Activated naive CD4-positive, alpha-beta T cell treated with anti-CD3 and anti-CD28 coated beads, Interleukin-2, amount 10 ng/mL, durations not matched to agents 7 days and 5 days (primary cell): ENCODE measurements around the gene KISS1R.

ENCODE experiments used
- CTCF ChIA-PET: fragments of 350-600 bp; sonication (Branson Sonifier 250); formaldehyde crosslinking; loops from one replicate; lab custom pipeline; 2021; ENCODE audit warnings: antibody characterized with exemption; lab: Charles Lee
- DNase-seq: peaks from one replicate; pipeline ENCODE4 v3.0.0-alpha.2; 2020
- H3K27ac Mint-ChIP-seq: one replicate; pipeline ENCODE4 v1.8.0; 2021; ENCODE audit warnings: mild to moderate bottlenecking, moderate library complexity, mixed read lengths
- H3K27me3 Mint-ChIP-seq: one replicate; pipeline ENCODE4 v1.8.0; 2021; ENCODE audit warnings: mild to moderate bottlenecking, mixed read lengths
- H3K36me3 Mint-ChIP-seq: one replicate; pipeline ENCODE4 v1.8.0; 2021; ENCODE audit warnings: mixed read lengths
- H3K4me1 Mint-ChIP-seq: one replicate; pipeline ENCODE4 v1.8.0; 2021; ENCODE audit warnings: mixed read lengths
- H3K4me3 Mint-ChIP-seq: one replicate; pipeline ENCODE4 v1.8.0; 2021; ENCODE audit warnings: mild to moderate bottlenecking, moderate library complexity, mixed read lengths
- H3K9me3 Mint-ChIP-seq: one replicate; pipeline ENCODE4 v1.8.0; 2021; ENCODE audit warnings: mixed read lengths

Gene KISS1R

DNA sequence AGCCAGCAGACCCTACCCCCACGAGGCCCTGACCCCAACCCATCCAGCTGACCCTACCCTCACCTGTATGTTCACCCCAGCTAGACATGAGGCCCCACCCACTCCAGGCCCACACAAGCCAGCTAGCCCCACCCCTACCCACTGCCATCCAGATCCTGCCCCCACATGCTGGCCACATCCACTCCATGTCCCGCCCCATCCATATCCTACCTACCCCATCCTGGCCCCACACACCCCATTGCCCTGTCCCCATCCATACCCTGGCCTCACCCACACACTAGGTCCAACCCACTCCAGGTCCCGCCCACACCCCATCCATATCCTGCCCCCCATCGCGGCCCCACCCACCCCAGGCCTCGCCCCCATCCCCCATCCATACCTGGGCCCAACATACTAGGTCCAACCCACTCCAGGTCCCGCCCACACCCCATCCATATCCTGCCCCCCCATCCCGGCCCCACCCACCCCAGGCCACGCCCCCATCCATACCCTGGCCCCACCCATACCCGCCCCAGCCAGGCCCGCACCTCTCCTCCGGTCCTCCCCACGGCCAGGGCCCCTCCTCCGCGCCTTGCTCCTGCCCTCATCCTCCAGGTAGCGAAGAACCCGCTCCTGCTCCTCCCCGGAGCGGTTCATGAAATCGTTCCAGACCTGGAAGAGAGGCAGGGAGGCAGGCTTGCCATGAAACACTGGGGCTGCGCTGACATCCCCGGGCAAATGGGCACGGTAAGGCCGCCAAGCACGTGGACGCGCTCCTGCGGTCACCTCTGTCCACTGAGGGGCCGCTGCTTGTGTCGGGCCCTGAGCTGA is 16.6 kb upstream of the KISS1R start:
- DNase-seq = peak; percentile 61
- Mint-ChIP-seq H3K4me1 (peaks cover 24% of the 10 kb centered on the region), H3K27me3 (no peaks in the 10 kb centered on the region), H3K36me3 (peaks cover 34% of the 10 kb centered on the region), H3K9me3 (no peaks in the 10 kb centered on the region), H3K4me3 (no peak overlapping the region), H3K27ac (no peak overlapping the region)
- CTCF ChIA-PET = no interaction called here

DNA sequence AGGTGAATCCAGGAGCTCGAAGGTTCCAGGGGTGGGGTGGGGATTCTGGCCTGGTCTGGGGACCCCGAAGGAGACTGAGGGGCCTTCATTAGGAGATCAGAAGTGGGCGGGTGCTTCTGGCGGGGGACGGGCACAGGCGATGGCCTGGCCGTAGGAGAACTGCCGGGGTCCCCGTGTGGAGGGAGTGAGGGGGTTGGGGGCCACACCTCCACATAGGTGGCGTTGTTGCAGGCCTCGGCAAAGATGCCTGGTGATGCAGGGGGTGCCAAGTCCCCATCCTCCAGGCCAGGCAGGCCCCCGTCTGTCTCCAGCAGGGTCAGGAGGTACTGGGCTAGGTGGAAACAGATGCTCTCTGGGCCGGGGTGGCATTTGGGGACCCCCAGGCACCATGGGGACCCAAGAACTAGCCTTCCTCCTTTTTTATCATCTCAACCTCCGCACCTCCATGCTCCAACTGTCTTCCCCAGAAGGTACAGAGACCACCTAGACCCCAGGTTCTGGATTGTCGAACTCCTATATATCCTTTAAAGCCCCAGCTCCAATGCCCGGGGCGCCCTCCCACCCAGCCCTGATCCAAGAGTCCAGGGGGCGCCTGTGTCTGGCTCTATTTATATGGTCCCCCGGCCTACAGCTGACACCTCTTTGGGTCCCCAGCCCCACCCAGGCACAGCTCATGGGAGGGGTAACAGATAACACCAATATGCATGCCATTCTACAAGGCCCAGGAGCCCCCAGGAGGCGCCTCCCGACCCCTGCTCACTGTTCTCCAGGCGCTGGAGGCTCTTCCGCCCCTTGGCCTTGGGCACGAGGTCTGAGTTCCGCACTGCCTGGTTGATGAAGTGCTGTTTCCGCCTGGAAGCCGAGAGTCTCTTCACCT is 15.7 kb upstream of the KISS1R start:
- Mint-ChIP-seq H3K4me3 (no peak overlapping the region), H3K4me1 (peaks cover 33% of the 10 kb centered on the region), H3K36me3 (peaks cover 30% of the 10 kb centered on the region), H3K27ac (no peak overlapping the region), H3K9me3 (no peaks in the 10 kb centered on the region), H3K27me3 (no peaks in the 10 kb centered on the region)
- CTCF ChIA-PET = no interaction called here
- DNase-seq = no peak

DNA sequence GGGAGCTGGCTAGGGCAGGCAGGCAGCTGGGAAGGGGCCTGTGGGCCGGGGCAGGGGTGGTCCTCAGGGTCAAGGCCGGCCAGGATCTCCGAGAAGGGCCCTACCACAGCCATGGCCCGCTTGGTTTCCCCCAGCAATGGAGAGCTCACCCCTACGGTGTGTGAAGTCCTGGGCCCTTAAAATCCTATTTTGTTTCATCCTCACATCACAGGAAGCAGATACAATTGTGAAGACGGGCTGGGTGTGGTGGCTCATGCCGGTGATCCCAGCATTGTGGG is 15.1 kb upstream of the KISS1R start:
- peaks cover 39% of the 10 kb centered on the region for H3K4me1 Mint-ChIP-seq
- CTCF ChIA-PET = interaction anchor here (0.9 kb wide), 1 partner anchor 22 kb away, joined by 3 read pairs; no protein-coding TSS in a partner anchor
- H3K4me3 Mint-ChIP-seq = no peak overlapping the region
- DNase-seq = no peak
- H3K36me3 Mint-ChIP-seq = peaks cover 26% of the 10 kb centered on the region
- H3K9me3 Mint-ChIP-seq = no peaks in the 10 kb centered on the region
- no peak overlapping the region for H3K27ac Mint-ChIP-seq
- no peaks in the 10 kb centered on the region for H3K27me3 Mint-ChIP-seq

DNA sequence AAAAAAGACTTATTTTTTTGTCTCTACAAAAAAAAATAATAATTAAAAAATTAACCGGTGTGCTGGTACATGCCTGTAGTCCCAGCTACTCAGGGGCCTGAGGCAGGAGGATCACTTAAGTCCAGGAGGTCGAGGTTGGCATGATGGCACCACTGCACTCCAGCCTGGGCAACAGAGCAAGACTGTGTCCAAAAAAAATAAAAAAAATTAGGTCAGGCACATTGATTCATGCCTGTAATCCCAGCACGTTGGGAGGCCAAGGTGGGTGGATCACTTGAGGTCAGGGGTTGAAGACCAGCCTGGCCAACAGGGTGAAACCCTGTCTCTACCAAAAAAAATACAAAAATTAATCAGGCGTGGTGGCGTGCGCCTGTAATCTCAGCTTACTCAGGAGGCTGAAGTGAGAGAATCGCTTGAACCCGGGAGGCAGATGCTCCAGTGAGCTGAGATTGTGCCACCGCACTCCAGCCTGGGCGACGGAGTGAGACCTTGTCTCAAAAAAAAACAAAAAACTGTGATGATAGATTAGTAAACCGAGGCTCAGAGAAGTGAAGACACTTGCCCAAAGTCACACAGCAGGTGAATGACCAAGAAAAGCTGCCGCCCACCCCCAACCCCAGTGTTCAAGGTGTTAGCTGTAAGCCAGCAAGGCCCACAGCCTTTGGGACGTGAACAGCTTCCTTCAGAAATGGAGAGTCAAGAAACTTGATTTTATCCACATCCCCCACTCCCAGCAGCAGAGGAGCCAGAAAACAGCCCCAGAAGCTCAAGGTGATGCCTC is 14.5 kb upstream of the KISS1R start:
- no peaks in the 10 kb centered on the region for H3K27me3 Mint-ChIP-seq
- DNase-seq = no peak
- H3K36me3 Mint-ChIP-seq = peaks cover 24% of the 10 kb centered on the region
- H3K4me1 Mint-ChIP-seq = peaks cover 45% of the 10 kb centered on the region
- H3K27ac Mint-ChIP-seq = no peak overlapping the region
- H3K9me3 Mint-ChIP-seq = no peaks in the 10 kb centered on the region
- CTCF ChIA-PET = interaction anchor here (0.6 to 0.9 kb wide), 3 partner anchors 8 to 480 kb away, joined by 3 read pairs; no protein-coding TSS in a partner anchor
- no peak overlapping the region for H3K4me3 Mint-ChIP-seq

DNA sequence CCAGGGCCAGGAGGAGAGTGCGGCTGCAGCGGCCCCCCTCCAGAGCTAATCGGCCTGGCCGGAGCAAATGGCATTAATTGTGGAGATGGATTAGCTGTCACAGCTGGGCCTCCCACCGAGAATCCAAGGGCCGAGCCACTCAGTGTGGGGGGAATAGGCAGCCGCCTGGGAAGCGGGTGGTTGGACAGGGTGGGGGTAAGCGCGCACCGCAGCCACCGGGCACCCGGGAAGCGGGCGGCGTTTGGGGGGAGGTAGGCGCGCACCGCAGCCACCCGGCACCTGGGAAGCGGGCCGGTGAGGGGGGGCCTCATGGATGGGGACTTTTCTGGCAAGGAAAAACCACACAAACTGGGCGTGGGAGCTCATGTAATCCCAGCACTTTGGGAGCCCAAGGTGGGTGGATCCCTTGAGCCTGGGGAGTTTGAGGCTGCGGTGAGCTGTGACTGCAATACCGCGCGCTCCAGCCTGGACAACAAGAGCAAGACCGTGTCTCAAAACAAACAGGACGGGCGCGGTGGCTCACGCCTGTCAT is 13.8 kb upstream of the KISS1R start:
- Mint-ChIP-seq H3K4me1 (peaks cover 52% of the 10 kb centered on the region), H3K36me3 (peaks cover 21% of the 10 kb centered on the region), H3K27me3 (no peaks in the 10 kb centered on the region), H3K9me3 (no peaks in the 10 kb centered on the region), H3K27ac (no peak overlapping the region), H3K4me3 (no peak overlapping the region)
- CTCF ChIA-PET = interaction anchor here (0.6 kb wide), 1 partner anchor 8 kb away, joined by 3 read pairs; no protein-coding TSS in a partner anchor
- DNase-seq = no peak

DNA sequence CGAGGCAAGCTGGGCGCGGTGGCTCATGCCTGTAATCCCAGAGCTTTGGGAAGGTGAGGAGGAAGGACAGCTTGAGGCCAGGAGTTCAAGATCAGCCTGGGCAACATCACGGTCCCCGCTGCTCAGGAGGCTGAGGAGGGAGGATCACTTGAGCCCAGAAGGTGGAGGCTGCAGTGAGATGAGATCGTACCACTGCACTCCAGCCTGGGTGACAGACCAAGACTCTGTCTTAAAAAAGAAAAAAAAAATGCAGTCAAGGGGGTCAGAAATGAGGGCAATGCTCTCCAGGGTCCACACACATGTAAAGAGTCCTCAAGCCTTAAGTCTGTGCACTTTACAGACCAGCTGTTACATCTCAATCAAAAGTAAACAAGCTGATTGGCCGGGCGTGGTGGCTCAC is 12.6 kb upstream of the KISS1R start:
- Mint-ChIP-seq H3K27me3 (no peaks in the 10 kb centered on the region), H3K36me3 (peaks cover 26% of the 10 kb centered on the region), H3K4me3 (no peak overlapping the region), H3K4me1 (peaks cover 61% of the 10 kb centered on the region), H3K27ac (peak overlapping the region; percentile 37), H3K9me3 (no peaks in the 10 kb centered on the region)
- DNase-seq = no peak
- CTCF ChIA-PET = no interaction called here

DNA sequence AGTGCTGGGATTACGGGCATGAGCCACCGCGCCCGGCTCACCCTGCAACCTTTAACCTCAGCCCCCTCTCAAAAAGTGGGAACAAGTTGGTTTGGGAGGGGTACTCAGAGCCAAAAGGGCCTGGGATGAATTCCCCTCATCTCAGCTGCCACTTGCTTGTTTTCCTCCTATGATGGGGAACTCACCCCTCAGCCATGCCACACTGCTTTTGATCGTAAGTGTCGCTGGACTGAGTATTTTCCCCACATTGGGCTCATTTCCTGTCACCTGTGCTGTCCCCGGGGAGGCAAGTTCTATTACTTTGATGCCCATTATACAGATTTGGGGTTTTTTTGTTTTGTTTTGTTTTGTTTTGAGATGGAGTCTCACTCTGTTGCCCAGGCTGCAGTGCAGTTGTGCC is 10.7 kb upstream of the KISS1R start:
- CTCF ChIA-PET = interaction anchor here (1.3 kb wide), 1 partner anchor 13 kb away, joined by 4 read pairs; the partner anchor contains the start of genes MED16 and RNU6-9
- peaks cover 71% of the 10 kb centered on the region for H3K4me1 Mint-ChIP-seq
- DNase-seq = peak; percentile 56

DNA sequence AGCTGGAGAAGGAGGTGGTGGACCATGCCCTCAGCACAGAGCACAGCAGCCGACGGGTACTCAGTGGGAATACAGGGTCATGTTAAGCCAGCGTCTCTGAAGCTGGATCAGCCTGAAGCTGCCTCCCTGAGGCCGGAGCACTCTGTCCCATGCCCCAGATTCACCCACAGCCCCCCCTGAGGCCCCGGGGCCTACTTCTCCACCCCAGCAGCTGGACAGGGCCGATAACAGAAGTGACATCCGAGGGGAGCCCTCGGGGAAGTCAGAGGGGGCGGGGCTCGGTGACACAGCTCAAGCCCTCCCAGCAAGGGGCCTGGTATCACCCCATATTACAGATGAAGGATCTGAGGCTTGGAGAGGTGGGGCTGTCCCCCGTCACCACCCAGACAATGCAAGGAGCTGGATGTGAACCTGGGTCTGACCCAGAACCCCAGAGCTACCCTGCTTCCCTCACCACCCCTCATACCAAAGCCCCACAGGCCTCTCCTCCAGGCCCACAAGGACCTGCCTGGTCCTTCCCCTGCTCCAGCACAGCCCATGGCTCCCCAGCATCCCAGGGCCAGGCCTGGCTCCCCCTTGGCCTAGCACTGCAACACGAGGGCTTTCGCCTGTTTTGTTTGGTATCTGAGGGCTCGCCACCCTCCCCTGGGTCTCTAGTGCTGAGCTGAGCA is 9.8 kb upstream of the KISS1R start:
- peaks cover 71% of the 10 kb centered on the region for H3K4me1 Mint-ChIP-seq
- peaks cover 27% of the 10 kb centered on the region for H3K36me3 Mint-ChIP-seq
- H3K4me3 Mint-ChIP-seq = peak overlapping the region; percentile 44
- H3K27me3 Mint-ChIP-seq = no peaks in the 10 kb centered on the region
- peak overlapping the region; percentile 100 for H3K27ac Mint-ChIP-seq
- no peaks in the 10 kb centered on the region for H3K9me3 Mint-ChIP-seq
- DNase-seq = peak; percentile 50
- CTCF ChIA-PET = interaction anchor here (1.3 to 1.9 kb wide), 2 partner anchors 14 to 43 kb away, joined by 4 to 7 read pairs; partner anchors contain the start of genes MED16 and RNU6-9

More for the DNA sequence above, 10.7 kb upstream of the KISS1R start:
- no peaks in the 10 kb centered on the region for H3K9me3 Mint-ChIP-seq
- H3K36me3 Mint-ChIP-seq = peaks cover 28% of the 10 kb centered on the region
- H3K4me3 Mint-ChIP-seq = peak overlapping the region; percentile 47
- H3K27ac Mint-ChIP-seq = peak overlapping the region; percentile 100
- H3K27me3 Mint-ChIP-seq = no peaks in the 10 kb centered on the region

DNA sequence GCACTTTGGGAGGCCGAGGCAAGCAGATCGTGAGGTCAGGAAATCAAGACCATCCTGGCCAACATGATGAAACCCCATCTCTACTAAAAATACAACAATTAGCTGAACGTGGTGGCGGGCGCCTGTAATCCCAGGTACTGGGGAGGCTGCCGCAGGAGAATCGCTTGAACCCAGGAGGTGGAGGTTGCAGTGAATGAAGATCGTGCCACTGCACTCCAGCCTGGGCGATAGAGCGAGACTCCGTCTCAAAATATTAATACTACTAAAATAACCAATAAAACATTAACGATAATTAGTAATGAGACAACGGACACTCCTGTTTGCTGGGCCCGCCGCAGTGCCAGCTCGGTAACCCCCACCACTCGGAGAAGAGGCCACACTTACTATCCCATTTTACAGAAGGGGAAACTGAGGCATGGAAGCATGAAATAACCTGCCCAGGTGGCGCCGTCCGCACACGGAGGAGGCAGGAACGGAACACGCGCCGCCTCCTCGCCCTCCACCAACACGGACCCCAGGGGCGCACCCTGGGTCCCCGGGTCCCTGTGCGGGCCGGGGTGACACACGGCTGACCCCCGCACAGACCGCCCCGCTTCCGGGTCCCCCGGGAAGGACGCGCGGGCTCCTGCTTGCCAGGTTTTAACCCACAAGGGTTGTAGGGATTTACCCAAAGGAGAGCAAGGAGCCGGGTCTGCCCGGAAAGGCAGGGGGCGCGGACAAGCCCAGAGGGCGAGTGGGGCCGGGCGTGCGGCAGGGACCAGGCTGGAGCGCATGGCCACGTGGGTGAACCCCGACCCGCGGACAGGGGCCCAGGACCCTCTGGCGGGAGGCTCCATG is 5.7 kb upstream of the KISS1R start:
- Mint-ChIP-seq H3K36me3 (peaks cover 18% of the 10 kb centered on the region), H3K4me3 (peak overlapping the region; percentile 77), H3K4me1 (peaks cover 52% of the 10 kb centered on the region), H3K9me3 (no peaks in the 10 kb centered on the region), H3K27ac (peak overlapping the region; percentile 87), H3K27me3 (peaks cover 9% of the 10 kb centered on the region)
- CTCF ChIA-PET = no interaction called here
- DNase-seq = no peak

DNA sequence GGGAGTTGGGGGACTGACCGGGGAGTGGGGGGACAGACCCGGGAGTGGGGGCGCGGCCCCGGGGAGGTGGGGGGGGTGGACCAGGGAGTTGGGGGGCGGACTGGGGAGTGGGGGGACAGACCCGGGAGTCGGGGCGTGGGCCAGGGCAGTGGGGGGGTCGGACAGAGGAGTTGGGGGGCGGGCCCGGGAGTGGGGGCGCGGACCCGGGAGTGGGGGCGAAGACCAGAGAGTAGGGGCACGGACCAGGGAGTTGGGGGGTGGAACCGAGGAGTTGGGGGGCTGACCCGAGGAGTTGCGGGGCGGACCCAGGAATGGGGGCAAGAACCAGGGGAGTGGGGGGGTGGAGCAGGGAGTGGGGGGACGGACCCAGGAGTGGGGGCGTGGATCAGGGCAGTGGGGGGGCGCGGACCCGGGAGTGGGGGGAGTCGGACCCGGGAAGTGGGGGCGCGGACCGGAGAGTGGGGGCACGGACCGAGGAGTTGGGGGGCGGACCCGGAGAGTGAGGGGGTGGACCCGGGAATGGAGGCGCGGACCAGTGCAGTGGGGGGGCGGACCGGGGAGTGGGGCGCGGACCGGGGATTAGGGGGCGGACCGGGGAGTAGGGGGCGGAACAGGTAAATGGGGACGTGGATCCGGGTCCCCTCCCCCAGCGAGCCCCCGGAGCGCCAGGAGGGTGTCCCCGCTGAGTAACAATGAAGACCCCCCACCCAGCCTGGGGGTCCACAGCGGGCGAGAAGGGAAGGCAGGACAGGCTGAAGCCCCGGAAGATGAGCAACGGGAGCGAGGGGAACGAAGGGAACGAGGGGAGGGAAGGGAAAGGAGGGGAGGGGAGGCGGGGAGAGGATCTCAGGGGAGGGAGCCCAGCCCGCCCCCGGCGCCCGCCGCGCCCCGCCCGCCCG is 4.7 kb upstream of the KISS1R start:
- peak overlapping the region; percentile 80 for H3K4me3 Mint-ChIP-seq
- H3K36me3 Mint-ChIP-seq = peaks cover 15% of the 10 kb centered on the region
- CTCF ChIA-PET = no interaction called here
- peak; percentile 69 for DNase-seq
- H3K27ac Mint-ChIP-seq = peak overlapping the region; percentile 88
- peaks cover 44% of the 10 kb centered on the region for H3K4me1 Mint-ChIP-seq
- H3K27me3 Mint-ChIP-seq = peaks cover 17% of the 10 kb centered on the region
- no peaks in the 10 kb centered on the region for H3K9me3 Mint-ChIP-seq

DNA sequence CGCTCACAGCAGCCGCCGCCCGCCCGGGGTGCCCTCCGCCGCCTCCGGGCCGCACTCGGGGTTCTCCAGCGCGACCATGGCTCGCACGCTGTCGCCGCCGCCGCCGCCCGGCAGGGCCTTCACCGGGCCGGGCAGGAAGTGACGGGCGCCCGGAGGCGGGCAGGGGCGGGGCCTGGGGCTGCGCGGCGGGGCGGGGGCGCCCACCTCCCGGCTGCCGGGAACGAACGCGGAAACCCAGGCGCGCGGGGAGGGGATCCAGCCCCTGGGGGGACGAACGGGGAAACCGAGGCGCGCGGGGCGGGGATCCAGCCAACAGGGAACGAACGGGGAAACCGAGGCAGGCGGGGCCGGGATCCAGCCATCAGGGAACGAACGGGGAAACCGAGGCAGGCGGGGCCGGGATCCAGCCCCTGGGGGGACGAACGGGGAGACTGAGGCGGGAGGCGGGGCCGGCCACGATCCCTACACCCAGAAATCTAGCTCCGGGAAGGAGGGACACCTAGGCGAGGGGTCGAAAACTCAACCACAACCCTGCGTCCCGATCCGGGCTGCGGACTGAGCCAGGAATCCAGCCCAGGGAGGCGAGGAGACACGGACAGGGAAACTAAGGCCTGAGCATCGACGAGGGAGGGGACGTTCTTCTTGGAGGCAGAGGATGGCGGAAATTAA is 3.9 kb upstream of the KISS1R start, which contains the start of gene R3HDM4:
TSS of gene R3HDM4 (minus strand) at position 140 of the 669 bp plus-strand sequence. CDS start at position 78, 62 bp downstream.
- Mint-ChIP-seq H3K4me3 (peak within 1 kb of the TSS; percentile 85), H3K9me3 (no peaks in the 10 kb centered on the region), H3K27ac (peak within 1 kb of the TSS; percentile 94), H3K27me3 (peaks cover 25% of the 10 kb centered on the region), H3K36me3 (peaks cover 15% of the 10 kb centered on the region), H3K4me1 (peaks cover 39% of the 10 kb centered on the region)
- CTCF ChIA-PET = interaction anchor here (0.6 to 0.7 kb wide), 2 partner anchors 50 to 56 kb away, joined by 3 read pairs; no protein-coding TSS in a partner anchor
- DNase-seq = peak; percentile 90
